Raji (cell line): Measurements from ENCODE around the gene HTR4.

Source experiments
- POLR2A ChIP-seq: IDR thresholded peaks from 2 replicates; pipeline ENCODE4 v1.6.1; 2011; ENCODE audit warnings: low read depth, low read length, control low read depth; ENCODE audit not compliant: insufficient read depth

The HTR4 gene

DNA sequence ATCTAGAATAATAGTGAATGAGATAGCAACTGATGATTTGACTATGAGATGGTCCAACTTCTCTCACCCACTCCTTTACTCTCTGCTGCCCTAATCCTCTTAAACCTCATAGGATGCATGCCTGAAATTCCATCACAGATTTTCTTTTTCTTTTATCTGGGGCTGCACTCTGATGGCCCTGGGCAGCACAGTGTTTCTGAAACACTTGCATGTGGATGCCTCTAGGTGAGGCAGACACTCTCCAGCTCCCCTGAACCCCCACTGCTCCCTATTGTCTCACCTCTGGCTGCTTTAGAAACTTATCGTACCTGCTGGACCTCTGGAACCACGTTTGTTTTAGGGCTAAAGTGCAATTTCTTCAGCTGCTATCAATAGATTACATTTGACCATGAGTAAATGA, 67.5 kb downstream of the HTR4 start:
- no peak for TF ChIP-seq POLR2A

DNA sequence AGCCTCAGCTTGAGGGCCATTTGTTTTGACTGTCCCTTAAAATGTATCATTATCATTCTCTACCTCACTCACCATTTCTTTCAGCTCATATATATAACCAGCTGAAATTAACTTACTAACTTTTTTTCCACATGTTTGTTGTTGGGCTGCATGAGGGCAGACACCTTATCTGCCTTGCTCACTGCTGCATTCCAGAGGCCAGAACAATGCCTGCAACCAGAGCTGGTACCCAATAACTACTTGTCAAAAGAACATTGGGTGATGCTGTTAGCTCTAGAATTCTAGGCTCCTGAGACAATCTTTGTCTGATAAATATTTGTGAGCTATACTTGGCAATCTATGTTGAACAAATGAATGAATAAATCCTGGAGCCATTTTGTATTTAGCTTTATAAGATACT, 68.3 kb downstream of the HTR4 start:
- no peak for TF ChIP-seq POLR2A

DNA sequence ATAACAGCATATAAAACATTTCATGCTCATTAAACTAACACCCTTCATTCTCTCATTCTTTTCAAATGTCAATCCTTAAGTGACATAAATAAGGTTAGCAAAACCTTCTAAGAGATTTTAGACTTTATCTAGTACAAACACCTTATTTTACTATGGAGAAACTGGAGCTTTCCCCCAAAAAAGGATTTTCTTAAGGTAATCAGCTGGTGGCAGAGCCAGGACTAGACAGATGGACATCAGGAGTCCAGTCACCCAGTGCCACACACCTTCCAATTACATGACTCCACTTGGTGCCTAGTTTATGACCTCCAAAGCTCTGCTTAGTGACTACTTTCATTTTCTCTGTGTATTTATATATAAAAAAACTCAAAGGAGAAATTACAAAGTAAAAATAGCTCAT, 70.2 kb downstream of the HTR4 start:
- no peak for TF ChIP-seq POLR2A

DNA sequence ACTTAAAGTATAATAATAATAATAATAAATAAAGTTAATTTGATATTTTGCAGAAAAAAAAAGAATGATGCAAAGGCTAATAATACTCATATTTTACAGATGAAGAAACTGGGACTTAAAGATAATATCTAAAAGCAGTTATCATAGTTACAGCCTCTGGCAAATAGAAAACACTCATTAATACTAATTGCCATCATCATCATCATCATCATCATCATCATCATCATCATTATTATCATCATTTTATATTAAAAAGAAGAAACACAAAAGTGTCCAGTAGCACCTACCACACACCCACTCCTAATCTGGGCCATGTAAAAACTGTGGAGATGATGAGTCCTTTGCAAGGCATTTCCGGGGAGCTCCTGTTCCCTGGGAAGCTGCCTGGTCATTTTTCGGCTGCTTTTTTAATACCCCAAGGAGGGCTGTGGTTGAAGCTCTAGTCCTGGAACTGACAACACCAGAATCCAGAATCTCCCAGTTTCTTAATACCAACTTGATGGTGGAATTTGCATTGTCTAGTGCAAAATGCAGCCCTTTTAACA, 70.8 kb downstream of the HTR4 start:
- no peak for TF ChIP-seq POLR2A

DNA sequence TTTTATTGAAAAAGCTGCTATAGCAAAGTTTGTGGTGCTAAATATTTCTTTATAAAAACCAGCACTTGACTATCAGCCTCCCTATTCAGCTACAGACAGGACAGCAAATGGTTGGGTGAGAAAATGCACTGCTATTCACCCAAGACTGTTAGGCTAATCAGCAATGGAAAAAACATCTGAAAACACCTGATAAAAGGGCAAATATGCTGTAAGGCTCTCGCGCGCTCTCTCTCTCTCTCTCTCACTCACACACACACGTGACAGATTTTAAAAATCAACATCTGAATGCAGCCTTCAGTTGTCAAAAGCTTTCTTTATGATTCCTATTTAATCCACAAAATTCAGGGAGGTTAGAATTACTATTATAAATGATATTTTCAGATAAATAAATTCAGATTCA, 80.2 kb downstream of the HTR4 start:
- TF ChIP-seq POLR2A: no peak

DNA sequence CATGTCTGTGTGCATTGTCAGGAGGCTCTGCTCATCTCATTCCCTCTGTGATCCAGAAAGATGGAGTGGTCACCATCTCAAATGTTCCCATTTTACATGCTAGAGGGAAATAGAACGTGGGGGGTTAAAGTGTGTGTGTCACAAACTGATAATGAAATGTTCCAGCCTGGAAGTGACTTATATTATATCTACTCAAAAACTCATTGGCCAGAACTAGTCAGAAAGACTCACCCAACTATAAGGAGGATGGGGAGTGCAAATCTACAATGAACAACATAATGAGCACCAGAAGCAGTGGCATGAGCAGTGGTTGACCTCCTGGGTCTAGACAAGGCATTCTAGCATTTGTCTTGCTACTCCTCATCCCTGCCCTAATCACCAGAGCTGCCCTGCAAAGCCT, 81.0 kb downstream of the HTR4 start:
- no peak for TF ChIP-seq POLR2A

DNA sequence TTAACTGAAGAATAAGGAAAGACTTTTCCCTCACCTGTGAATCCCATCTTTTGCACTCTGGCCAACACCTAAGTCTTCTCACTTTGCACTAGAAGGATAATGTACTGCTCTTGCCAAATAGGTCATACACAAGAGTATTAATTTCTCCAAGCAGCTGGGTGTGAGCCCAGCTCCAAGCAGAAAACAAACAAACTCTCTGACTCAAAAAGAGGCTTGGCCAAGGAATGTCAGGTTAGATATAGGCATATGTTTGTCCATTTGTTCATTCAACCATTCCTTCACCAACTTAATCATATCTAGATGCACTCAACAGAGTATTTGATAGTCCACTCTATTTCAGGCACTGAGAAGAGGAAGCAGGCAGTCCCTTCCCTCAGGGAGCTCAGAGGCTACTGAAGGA, 84.4 kb downstream of the HTR4 start:
- no peak for TF ChIP-seq POLR2A

DNA sequence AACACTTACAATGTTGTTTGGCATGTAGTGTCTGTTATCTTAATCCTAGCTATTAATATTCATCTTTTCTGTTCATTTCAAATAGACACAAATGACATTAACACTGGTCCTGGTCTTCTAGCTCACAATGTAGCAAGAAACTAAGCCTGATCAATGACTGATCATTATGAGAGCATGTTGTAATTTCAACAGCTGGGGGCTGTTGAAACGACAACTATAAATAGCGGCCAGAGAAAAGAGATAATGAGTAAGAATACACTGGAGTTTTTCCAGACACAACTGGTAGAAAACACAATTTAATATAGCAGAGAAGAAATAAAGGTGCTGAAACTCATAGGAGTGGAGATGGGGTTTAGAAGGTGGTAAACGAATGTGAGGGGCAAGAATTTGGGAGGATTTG, 89.2 kb downstream of the HTR4 start:
- no peak for TF ChIP-seq POLR2A

DNA sequence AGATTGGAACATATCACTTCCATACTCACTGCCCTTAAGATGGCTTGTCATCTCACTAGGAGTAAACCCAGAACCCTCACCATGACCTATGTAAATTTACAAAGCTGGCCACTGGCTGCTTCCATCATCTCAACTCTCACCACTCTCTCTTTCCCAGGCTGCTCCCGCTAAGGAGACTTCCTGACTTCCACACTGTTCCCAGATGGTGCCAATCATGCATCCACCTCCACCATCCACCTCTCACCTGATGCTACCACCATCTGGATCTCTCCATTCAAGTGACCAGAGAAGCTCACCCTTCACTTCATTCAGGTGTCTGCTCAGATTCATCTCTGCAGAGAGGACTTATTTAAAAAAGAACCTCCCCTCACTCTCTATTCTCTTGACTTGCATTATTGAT, 91.3 kb downstream of the HTR4 start:
- no peak for TF ChIP-seq POLR2A

DNA sequence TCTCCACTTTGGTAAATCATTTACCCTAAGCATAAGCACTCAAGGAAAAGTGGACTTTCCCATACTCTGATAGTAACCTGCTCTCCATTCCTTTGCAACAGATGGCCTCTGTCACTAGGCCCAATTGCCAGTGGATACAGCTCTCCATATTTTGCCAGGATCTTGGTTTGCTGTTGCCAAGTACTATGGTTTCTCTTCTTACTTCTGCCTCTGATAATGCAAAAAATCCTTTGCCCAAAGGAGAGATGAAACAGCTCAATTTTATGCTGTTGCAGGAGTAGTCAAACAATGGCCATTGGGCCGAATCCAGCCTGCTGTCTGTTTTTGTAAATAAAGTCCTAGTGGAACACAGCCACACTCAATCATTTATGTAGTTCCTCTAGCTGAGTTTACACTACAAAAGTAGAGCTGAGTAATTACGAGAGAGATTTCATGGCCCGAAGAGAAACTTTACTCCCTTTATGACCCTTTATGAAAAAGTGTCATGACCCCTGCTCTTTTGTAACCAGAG, 92.5 kb downstream of the HTR4 start:
- TF ChIP-seq POLR2A: no peak

DNA sequence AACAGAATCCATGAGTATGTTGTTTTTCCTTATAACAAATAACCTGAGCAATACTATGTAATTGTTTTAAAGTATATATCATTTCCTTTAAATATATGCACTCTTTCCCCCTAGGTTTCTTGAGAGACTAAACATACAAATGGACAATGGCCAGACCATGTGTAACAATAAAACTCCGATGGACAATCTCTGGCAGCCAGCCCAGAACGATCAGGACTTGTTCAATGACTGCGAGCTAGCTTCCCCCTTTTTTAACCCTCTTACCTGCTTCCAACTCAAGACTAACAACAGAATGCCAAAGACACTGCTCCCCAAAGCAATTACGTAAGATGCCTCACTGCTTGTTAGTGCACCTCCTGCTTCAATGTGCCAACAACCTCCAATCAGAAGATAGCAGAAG, 94.9 kb downstream of the HTR4 start:
- no peak for TF ChIP-seq POLR2A

DNA sequence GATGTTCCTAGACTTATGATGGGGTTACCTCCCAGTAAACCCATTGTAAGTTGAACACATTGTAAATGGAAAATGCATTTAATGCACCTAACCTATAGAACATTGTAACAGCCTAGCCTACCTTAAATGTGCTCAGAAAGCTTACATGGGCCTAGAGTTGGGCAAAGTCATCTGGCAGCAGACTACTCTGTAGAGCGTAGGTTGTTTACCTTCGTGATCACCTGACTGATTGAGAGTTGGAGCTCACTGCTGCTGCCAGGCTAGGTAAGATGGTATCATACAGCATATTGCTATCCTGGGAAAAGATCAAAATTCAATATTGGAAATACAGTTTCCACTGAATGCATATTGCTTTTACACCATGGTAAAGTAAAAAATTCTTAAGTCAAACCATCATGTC, 95.4 kb downstream of the HTR4 start:
- no peak for TF ChIP-seq POLR2A

DNA sequence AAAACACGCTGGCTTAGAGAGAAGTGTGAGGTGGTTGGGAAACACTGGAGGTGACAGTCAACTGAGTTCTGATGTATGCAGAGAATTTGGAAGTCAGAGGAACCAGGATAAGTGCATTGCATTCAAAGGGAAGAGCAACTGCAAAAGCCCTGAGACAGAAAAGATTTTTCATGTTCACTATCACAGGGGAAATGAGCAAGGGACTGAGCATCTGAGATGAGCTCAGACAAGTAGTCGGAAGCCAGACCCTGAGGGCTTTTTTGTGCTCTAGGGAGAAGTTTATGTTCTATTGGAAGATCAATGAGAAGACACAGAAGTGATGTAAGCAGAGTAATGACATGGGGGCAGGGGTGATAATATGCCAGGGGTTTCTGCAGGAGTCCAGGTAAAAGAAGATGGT, 97.5 kb downstream of the HTR4 start:
- TF ChIP-seq POLR2A: no peak

DNA sequence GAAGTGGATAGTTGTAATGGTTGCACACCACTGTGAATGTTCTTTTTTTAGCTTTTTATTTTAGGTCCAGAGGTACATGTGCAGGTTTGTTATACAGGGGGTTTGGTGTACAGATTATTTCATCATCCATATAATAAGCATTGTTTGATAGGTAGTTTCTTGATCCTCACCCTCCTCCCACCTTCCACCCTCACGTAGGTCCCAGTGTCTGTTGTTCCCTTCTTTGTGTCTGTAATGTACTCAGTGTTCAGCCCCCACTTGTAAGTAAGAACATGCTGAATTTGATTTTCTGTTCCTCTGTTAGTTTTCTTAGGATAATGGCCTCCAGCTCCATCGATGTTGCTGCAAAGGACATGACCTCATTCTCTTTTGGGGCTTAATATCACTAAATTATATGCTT, 99.7 kb downstream of the HTR4 start:
- no peak for TF ChIP-seq POLR2A

DNA sequence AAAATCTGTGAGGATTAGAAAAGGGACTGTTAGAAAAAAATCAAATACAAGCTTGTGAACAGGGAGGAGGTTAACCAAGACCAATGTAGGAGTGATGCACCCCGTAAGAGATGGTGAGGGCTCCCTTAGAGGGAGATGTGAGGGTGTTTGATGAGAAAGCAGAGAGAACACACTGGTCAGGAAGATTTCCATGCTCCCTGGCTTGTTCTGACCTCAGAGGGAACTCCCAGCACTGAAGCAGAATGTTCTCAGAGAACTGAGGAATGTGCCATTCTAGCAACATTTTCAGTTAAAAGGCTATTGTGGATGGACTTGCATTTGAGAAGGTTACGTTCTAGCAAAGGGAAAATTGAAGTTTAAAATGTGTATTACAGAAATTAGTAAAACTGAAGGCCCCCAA, 110.6 kb downstream of the HTR4 start:
- TF ChIP-seq POLR2A: no peak

DNA sequence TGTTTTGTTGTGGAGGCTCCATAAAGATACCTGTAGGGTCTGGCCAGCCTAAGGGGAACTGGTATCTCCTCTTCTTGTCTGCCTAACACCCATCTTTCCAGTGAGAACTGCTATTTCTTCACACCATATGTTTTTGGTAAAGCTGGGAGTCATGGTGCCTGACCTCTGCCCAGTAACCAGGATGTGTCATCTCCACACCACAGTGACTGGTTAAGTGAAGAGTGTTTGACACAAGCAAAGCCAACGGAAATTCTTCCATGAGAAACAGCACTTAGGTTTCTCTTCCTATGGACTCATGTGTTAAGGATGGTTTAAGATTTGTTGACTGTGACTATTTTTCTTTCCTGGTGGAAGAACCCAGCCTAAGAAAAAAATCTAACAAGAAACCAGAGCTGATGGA, 111.5 kb downstream of the HTR4 start:
- no peak for TF ChIP-seq POLR2A

DNA sequence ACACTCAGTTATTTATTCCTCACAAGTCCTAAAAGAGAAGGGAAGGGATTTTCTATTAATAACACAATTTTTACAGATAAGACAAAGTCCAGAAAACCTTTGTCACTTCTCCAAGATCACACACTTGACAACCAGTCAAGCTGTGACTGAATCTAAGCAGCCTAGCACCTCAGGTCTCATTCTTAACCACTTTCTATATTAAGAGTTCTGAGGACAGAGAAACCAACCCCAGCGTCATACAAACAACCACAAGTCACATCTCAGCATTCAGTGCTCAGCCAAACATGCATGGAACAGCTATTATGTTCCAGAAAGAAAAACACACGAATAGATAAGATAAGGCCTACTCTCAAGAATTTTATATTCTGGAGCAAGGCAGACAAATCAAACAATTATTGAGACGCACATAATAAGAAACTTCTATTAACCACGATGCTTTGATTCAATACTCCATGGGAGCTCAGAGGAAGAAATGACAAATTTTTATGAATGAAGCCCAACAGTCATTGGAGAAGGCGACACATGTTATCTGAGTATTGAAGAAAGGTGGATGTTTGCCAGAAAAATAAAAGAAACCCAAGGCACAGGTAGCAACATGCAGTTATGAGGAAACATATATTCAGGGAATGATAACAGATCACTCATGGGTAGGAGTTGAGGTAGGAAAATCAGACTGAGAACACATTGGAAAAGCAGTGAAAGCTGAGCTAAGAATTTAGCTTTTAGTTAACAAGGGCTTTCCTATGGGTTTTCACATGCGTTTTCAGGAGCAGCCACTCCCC, 113.1 kb downstream of the HTR4 start:
- no peak for TF ChIP-seq POLR2A
